HEK293 (cell line): Measurements from ENCODE around the gene TNXB.
"Not testable (repeated sequence)": the region's sequence is repeated elsewhere in the genome, so short reads cannot be mapped to it uniquely, and the experiment has no call there.

Experiments
- CTCF ChIP-seq: fragments of 450-650 bp; formaldehyde crosslinking; IDR thresholded peaks from 2 replicates; pipeline ENCODE4 v1.5.1; 2016; ENCODE audit warnings: missing biosample characterization, missing genetic modification characterization
- REST ChIP-seq: fragments of 450-650 bp; formaldehyde crosslinking; IDR thresholded peaks from 2 replicates; pipeline ENCODE4 v1.5.1; 2016; ENCODE audit warnings: missing biosample characterization, missing genetic modification characterization
- TCF7L2 ChIP-seq: IDR thresholded peaks from 2 replicates; pipeline ENCODE4 v1.6.1; 2011; ENCODE audit warnings: low read depth, mild to moderate bottlenecking, inconsistent platforms, low read length, moderate library complexity, borderline replicate concordance
- ZNF169 ChIP-seq: fragments of 450-650 bp; formaldehyde crosslinking; IDR thresholded peaks from 2 replicates; pipeline ENCODE4 v1.5.1; 2016; ENCODE audit warnings: missing biosample characterization, missing genetic modification characterization
- ZNF23 ChIP-seq: fragments of 450-650 bp; formaldehyde crosslinking; IDR thresholded peaks from 2 replicates; pipeline ENCODE4 v1.5.1; 2016; ENCODE audit warnings: missing biosample characterization, missing genetic modification characterization, borderline replicate concordance
- ZNF513 ChIP-seq: fragments of 450-650 bp; IDR thresholded peaks from 2 replicates; pipeline ENCODE4 v1.5.1; 2018; ENCODE audit warnings: missing biosample characterization, missing genetic modification characterization

GRCh38 chr6:32052626-32053025 is 56.5 kb downstream of the TNXB start:
- not testable (repeated sequence) for TF ChIP-seq TCF7L2; CTCF (tag by site-specific recombination); ZNF23 (tag by site-specific recombination); ZNF513 (tag by site-specific recombination); ZNF169; REST (tag by site-specific recombination)
